GM19397 (cell line): ENCODE results near the gene MYBPC1.
"Not testable (repeated sequence)": the region's sequence is repeated elsewhere in the genome, so short reads cannot be mapped to it uniquely, and the experiment has no call there.

Experiments used
- ATAC-seq: cut with Tn5 transposase; IDR thresholded peaks from one replicate; pipeline ENCODE4 v1.9.1; 2021; ENCODE audit warnings: mild to moderate bottlenecking, moderate library complexity; ENCODE audit not compliant: unreplicated experiment

The MYBPC1 gene

GRCh38 chr12:101650346-101651117, 55.8 kb downstream of the MYBPC1 start:
- no peak for ATAC-seq

DNA sequence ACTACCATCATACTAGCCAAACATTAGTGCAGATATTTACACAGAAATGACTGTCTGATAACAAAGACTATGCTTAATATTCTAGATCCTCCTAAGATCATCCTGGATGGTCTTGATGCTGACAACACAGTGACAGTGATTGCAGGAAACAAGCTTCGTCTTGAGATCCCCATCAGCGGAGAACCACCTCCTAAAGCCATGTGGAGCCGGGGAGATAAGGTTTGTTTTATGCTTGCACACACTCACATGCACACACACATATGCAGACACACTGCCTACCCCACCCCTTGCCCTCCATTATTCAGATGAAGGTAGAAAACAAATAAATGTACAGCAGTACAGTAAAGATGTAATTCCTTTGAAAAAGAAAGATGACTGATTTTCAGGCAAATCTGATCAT, 58.3 kb downstream of the MYBPC1 start:
- ATAC-seq, result no peak

DNA sequence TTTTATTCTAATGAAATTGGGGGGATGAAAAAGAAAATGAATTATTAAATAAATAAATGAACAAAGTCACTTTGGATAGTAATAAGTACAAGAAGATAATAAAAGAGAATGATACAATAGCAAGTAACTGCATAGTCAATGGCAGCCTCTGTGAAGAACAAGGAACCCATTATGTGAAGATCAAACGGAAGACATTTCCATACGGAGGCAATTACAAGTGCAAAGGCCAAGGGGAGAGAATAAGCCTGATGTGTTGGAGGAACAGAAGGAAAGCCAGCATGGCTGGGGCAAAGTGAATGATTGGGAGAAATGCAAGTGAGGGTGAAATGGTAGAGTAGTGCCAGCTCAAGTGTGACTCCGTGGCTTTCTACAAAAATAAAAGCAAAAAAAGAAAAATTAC, 58.7 kb downstream of the MYBPC1 start:
- no peak for ATAC-seq

DNA sequence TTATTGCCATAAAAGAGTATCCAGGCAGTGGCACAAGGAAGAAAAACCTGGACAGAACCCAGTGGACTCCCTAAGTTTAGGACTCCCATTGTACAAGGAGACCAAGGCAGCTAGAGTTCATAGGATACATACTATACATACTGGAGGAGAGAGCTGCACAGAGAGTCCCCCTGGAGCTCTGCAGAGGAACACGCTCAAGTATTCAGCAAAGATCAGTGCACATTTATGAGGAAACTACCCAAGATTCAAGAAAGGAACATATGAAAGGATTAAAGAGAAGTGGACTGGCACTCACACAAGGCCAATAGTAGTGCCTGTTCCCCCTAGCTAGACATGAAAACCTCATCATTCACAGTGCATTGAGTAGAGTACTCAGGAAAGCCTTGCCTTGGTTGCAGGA, 59.7 kb downstream of the MYBPC1 start:
- no peak for ATAC-seq

DNA sequence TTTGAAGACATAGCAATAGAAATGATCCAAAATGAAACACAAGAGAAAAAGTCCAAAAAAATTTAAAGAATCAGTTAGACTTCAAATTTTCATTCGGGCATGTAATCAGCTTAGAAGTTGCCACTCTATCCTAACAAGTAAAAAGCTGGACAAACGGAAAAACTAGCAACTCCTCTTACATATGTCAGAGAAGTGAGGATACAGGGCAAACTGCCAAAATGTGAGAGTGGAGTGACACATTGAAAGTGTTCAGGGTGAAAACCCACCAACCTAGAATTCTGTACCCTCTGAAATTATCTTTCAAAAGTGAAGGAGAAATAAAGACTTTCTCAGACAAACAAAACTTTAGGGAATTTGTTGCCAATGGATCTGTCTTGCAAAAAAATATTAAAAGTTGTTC, 60.6 kb downstream of the MYBPC1 start:
- no peak for ATAC-seq

- ATAC-seq, result not testable (repeated sequence)
Measured at GRCh38 chr12:101660662-101661061, 65.9 kb downstream of the MYBPC1 start.

DNA sequence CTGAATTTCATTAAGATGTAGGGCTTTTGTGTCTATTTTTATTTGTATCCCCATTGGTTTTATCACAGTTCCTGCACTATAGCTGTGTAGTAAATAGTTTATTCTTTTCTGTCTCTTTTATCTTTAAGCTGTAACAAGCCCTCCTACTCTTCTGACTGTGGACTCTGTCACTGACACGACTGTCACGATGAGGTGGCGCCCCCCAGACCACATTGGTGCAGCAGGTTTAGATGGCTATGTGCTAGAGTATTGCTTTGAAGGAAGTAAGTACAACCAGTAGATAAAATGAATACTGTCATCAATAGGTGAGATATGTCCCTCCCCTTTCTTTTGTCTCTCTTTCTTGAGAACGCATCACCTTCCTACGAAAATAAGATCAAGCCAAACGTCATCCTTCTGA, 68.5 kb downstream of the MYBPC1 start:
- no peak for ATAC-seq

- no peak for ATAC-seq
Measured at GRCh38 chr12:101664992-101665391, 70.2 kb downstream of the MYBPC1 start.

- ATAC-seq, result no peak
Measured at GRCh38 chr12:101666052-101666728, 71.4 kb downstream of the MYBPC1 start.

GRCh38 chr12:101667591-101667990, 72.8 kb downstream of the MYBPC1 start:
- ATAC-seq, result no peak

GRCh38 chr12:101670007-101670671, 75.4 kb downstream of the MYBPC1 start:
- no peak for ATAC-seq

DNA sequence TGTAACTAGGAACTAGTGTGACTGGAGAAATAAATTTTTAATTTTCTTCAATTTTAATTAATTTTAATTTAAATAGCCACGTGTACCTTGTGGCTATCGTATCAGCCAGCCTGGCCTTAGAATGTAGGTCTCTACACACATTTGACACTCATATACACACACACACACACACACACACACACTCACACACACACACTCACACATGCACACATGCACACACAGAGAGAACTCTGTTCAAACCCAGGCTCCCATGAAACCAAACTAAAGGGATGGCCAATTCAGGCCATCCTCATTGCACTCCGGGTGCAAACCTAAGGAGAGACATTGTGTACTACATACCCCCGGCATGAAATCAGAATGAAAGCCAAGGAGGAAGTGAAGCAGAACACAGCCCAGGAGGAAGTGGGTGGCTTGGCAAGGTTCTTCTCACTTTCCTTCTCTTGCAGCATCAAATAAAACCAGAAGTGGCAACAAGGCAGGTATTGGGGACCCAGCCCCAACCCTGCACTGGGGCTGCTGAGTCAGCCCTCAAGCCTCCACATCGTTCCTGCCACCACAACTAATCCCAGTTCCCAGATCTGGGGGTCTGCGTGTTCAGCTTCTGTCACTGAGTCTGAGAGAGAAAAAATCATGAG, 76.5 kb downstream of the MYBPC1 start:
- ATAC-seq, result peak; percentile 85

DNA sequence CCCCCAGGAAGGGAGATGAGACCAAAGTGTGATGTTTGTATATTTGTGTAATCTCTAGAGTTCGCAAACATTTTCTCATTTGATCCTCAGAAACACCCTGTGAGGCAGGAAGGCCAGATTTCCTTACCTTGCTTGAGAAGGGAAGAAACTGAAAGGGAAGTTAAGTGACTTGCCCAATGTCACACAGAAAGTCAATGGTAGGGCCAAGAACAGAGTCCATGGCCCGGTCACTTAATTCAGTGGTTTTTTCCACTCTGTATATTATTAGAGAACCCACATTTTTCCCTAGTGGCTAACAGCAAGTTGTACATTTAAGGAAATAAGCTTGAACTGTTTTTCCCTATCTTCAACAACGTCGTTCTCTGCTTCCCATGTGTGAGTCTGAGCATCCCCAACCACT, 77.1 kb downstream of the MYBPC1 start:
- ATAC-seq, result peak; percentile 5

DNA sequence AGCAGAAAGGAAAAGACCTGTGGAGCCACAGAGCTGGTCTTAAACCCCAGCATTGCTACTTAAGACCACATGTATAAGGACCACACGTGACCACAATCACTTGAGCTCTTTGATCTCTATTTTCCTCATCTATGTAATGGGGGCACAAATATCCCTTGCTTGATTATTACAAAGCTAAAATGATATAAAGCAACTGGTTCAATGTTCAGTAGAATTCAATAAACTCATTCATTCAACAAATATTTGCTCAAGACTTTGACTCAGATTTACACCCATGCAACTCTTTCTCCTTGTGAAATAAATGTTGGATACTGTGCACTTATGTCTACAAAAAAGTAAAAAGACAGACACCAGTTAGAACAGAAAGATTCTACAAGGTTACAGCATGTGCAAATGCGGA, 80.8 kb downstream of the MYBPC1 start:
- no peak for ATAC-seq

- not testable (repeated sequence) for ATAC-seq
Measured at GRCh38 chr12:101676497-101676896, 81.7 kb downstream of the MYBPC1 start.

DNA sequence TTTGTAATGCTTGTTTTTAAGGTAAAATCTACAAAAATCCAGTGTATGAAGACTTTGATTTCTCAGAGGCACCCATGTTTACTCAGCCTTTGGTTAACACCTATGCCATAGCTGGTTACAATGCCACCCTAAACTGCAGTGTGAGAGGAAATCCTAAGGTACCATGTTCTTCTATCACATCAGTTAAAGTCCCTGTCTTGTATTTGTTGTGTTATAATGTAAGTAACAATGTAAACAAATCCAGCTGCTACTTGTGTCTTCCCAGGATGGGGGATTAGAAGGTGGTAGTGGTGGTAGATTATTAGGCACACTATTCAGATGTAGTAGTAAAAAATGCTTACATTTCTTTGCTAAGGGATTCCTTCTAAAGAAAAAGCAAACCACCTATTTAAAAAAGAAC, 83.3 kb downstream of the MYBPC1 start:
- ATAC-seq, result no peak

DNA sequence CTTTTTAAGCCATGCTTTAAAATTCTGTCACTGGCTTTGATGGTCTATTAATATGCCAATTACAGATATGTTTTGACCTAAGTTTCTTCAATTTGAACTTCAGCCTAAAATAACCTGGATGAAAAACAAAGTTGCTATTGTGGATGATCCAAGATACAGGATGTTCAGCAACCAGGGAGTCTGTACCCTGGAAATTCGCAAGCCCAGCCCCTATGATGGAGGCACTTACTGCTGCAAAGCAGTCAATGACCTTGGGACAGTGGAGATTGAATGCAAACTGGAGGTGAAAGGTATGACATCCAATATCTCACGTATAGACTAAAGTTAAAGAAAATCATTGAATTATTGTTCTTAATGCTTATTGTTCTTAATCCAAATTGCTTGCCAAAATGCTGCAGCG, 85.5 kb downstream of the MYBPC1 start:
- ATAC-seq, result no peak

- ATAC-seq, result no peak
Measured at GRCh38 chr12:101680647-101681046, 85.9 kb downstream of the MYBPC1 start.

GRCh38 chr12:101681627-101682026, 86.9 kb downstream of the MYBPC1 start:
- ATAC-seq, result not testable (repeated sequence)

DNA sequence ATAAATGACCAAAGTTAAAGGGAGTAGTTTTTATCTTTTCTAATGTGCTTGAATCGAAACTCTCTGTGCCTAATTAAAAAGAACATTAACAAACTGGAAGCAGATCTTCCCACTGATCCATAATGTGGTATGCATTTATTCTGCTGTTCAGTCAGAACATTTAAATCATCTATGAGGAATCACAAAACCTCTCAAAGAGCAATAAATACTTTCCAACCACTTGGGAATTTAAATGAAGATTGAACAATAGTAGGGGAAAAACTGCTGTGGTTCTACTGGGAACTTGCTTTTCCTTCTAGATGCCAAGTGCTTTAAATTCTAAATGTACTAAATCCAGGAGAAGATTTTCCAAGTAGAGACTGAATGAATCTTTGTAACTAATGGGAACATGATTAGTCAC, 90.3 kb downstream of the MYBPC1 start:
- no peak for ATAC-seq

- no peak for ATAC-seq
Measured at GRCh38 chr12:101686176-101686575, 91.4 kb downstream of the MYBPC1 start.
